GM03348 (cell line): Measurements from ENCODE around the gene ST3GAL4.
"Not testable (repeated sequence)": the region's sequence is repeated elsewhere in the genome, so short reads cannot be mapped to it uniquely, and the experiment has no call there.

Experiments
- DNase-seq: peaks from one replicate; pipeline ENCODE4 v3.0.0; 2012; ENCODE audit warnings: low spot score

Gene ST3GAL4

GRCh38 chr11:126355324-126355925 is at the start of gene ST3GAL4:
Gene ST3GAL4, plus strand, starts transcription at chr11:126355686. Its CDS starts 50,470 bp downstream, at chr11:126406156.
- DNase-seq, result peak; percentile 95

GRCh38 chr11:126305699-126306098 is 49.8 kb upstream of the ST3GAL4 start:
- no peak for DNase-seq

- peak; percentile 36 for DNase-seq
These were observed 47.8 kb upstream of the ST3GAL4 start for GRCh38 chr11:126307706-126308105.

GRCh38 chr11:126308271-126308671 is 47.2 kb upstream of the ST3GAL4 start:
- no peak for DNase-seq

- not testable (repeated sequence) for DNase-seq
These were observed 46.7 kb upstream of the ST3GAL4 start for GRCh38 chr11:126308771-126309170.

- DNase-seq, result peak; percentile 86
These were observed 45.1 kb upstream of the ST3GAL4 start for GRCh38 chr11:126310200-126310991.

- no peak for DNase-seq
These were observed 44.5 kb upstream of the ST3GAL4 start for GRCh38 chr11:126310992-126311310.

- DNase-seq, result no peak
These were observed 43.8 kb upstream of the ST3GAL4 start for GRCh38 chr11:126311401-126312291.

- DNase-seq, result no peak
These were observed 42.5 kb upstream of the ST3GAL4 start for GRCh38 chr11:126312961-126313360.

GRCh38 chr11:126313826-126314225 is 41.7 kb upstream of the ST3GAL4 start:
- DNase-seq, result no peak

- DNase-seq, result no peak
These were observed 38.1 kb upstream of the ST3GAL4 start for GRCh38 chr11:126317432-126317755.

GRCh38 chr11:126317756-126318573 is 37.5 kb upstream of the ST3GAL4 start:
- peak; percentile 83 for DNase-seq

- peak; percentile 89 for DNase-seq
These were observed 36.7 kb upstream of the ST3GAL4 start for GRCh38 chr11:126318574-126319373.

- DNase-seq, result peak; percentile 31
These were observed 36.1 kb upstream of the ST3GAL4 start for GRCh38 chr11:126319374-126319740.

- DNase-seq, result no peak
These were observed 32.5 kb upstream of the ST3GAL4 start for GRCh38 chr11:126322996-126323395.

GRCh38 chr11:126327281-126328000 is 28.0 kb upstream of the ST3GAL4 start:
- DNase-seq, result no peak

- DNase-seq, result no peak
These were observed 27.5 kb upstream of the ST3GAL4 start for GRCh38 chr11:126328001-126328390.

- no peak for DNase-seq
These were observed 27.0 kb upstream of the ST3GAL4 start for GRCh38 chr11:126328444-126328843.

GRCh38 chr11:126328938-126329643 is 26.4 kb upstream of the ST3GAL4 start:
- DNase-seq, result no peak

- DNase-seq, result no peak
These were observed 25.8 kb upstream of the ST3GAL4 start for GRCh38 chr11:126329644-126330211.
